Measurements from ENCODE around the gene SLA2. TPM values are rescaled to one million over a fixed set of nuclear protein-coding genes. Genes with fewer than 3 reads are reported as not detected.
"Not testable (repeated sequence)": the region's sequence is repeated elsewhere in the genome, so short reads cannot be mapped to it uniquely, and the experiment has no call there.

The SLA2 gene
- total RNA-seq, 1 experiment from 2014 or later: 0.14 TPM

DNA sequence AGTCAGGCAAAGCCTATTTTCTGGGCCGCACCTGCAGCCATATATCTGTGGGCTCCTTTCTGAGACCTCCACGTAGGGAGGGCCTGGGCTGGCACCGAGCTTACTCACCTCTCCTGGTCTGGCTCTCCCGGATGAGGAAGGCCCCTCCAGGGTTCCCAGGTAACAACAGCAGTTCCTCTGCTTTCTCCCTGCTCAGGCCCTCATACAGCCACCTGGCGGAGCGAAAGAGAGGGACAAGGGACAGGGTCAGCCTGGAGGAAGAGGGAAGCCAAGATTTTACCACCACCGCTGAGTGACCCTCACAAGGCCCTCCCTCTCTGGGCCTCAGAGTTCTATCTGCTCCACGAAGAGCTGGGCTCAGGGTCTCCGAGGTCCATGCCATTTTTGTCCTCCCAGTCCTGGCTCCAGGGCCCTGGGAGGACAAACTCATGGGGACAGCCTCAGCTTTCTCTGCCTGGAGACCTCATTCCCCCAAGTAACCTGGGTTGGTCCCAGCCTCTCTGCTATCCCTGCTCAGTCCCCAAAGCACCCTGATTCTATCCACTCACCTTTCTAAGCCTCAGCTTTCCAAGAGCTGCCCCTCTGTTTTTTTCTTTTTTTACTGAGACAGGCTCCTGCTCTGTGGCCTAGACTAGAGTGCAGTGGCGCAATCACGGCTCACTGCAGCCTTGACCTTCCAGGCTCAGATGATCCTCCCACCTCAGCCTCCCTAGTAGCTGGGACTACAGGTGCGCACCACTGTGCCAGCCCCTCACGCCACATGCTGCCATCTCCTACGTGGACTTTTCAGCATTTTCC is 13.3 kb downstream of the SLA2 start:
- DNase-seq: peak; percentile 83
- Histone ChIP-seq H3K36me3 (replicated peaks; ENCODE audit: control insufficient read depth, insufficient read depth, low read length) (no peaks in the 10 kb centered on the region), H3K4me3 (ENCODE audit: insufficient read depth, low read depth, low read length) (no peak overlapping the region), H3K27me3 (ENCODE audit: control insufficient read depth, insufficient read depth, low read length) (no peaks in the 10 kb centered on the region)

DNA sequence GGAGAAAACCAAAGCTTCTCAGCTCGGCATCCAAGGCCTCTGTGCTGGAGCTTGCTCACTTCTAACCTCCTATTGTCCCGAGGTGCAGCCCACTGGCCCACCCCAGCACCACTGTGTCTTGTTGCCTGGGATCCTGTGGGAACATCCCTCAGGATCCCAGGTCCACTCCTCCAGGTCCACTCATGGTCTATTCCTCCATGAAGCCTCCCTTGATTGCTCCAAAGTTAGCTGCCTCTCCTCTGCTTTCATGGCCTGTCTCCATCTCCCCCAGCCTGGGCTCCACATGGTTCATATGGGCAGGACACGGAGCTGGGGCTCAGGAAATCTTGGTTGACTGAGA is 13.9 kb downstream of the SLA2 start:
- no peak overlapping the region for H3K4me3 ChIP-seq (ENCODE audit: insufficient read depth, low read depth, low read length)
- H3K27me3 ChIP-seq (ENCODE audit: control insufficient read depth, insufficient read depth, low read length): no peaks in the 10 kb centered on the region
- no peaks in the 10 kb centered on the region for H3K36me3 ChIP-seq (replicated peaks; ENCODE audit: control insufficient read depth, insufficient read depth, low read length)
- no peak for DNase-seq

DNA sequence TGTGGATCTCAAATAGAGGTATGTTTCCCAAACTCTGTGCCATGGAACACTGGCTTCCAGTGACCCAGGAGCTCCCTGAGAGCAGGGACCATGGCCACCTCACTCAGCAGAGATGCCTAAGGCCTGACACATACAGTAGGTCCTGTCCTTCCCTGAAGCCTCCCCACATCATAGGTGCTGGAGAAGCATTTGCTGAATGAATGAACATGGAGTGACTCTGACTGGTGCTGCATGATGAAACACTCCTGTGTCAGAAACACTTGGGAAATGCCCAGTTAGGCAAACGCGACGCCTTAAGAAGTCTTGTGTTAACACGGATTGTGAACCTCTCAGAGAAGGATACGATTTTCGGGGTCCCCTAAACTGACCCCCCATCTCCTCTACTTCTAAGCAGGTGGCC is 14.3 kb downstream of the SLA2 start:
- no peak for DNase-seq
- Histone ChIP-seq H3K4me3 (ENCODE audit: insufficient read depth, low read depth, low read length) (no peak overlapping the region), H3K36me3 (replicated peaks; ENCODE audit: control insufficient read depth, insufficient read depth, low read length) (no peaks in the 10 kb centered on the region), H3K27me3 (ENCODE audit: control insufficient read depth, insufficient read depth, low read length) (no peaks in the 10 kb centered on the region)

- Histone ChIP-seq H3K36me3 (replicated peaks; ENCODE audit: control insufficient read depth, insufficient read depth, low read length) (no peaks in the 10 kb centered on the region), H3K27me3 (ENCODE audit: control insufficient read depth, insufficient read depth, low read length) (no peaks in the 10 kb centered on the region), H3K4me3 (ENCODE audit: insufficient read depth, low read depth, low read length) (no peak overlapping the region)
- DNase-seq: no peak
Observed at GRCh38 chr20:36629719-36630681, 16.0 kb downstream of the SLA2 start.

- H3K36me3 ChIP-seq (replicated peaks; ENCODE audit: control insufficient read depth, insufficient read depth, low read length): no peaks in the 10 kb centered on the region
- no peaks in the 10 kb centered on the region for H3K27me3 ChIP-seq (ENCODE audit: control insufficient read depth, insufficient read depth, low read length)
- H3K4me3 ChIP-seq (ENCODE audit: insufficient read depth, low read depth, low read length): no peak overlapping the region
- no peak for DNase-seq
Observed at GRCh38 chr20:36628076-36628475, 17.9 kb downstream of the SLA2 start.

DNA sequence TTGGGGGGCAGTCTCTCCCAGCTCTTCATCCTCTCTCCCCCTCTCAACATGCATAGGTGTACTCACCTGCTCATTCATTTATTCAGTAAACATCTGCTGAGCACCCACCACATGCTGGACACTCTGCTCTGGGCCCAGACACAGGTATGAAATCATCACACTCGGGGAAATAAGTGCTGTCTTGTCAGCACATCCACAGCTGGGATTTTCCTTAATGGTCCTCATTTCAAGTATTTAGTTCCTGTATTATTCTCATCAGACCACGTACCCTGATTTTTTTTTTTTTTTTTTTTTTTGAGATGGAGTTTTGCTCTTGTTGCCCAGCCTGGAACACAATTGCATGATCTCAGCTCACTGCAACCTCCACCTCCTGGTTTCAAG is 21.1 kb downstream of the SLA2 start:
- H3K27me3 ChIP-seq (ENCODE audit: control insufficient read depth, insufficient read depth, low read length): no peaks in the 10 kb centered on the region
- no peak overlapping the region for H3K4me3 ChIP-seq (ENCODE audit: insufficient read depth, low read depth, low read length)
- no peak for DNase-seq
- H3K36me3 ChIP-seq (replicated peaks; ENCODE audit: control insufficient read depth, insufficient read depth, low read length): no peaks in the 10 kb centered on the region

GRCh38 chr20:36624068-36624943 is 21.7 kb downstream of the SLA2 start:
- H3K36me3 ChIP-seq (replicated peaks; ENCODE audit: control insufficient read depth, insufficient read depth, low read length): no peaks in the 10 kb centered on the region
- no peak overlapping the region for H3K4me3 ChIP-seq (ENCODE audit: insufficient read depth, low read depth, low read length)
- peak; percentile 60 for DNase-seq
- H3K27me3 ChIP-seq (ENCODE audit: control insufficient read depth, insufficient read depth, low read length): no peaks in the 10 kb centered on the region

- Histone ChIP-seq H3K27me3 (ENCODE audit: control insufficient read depth, insufficient read depth, low read length) (no peaks in the 10 kb centered on the region), H3K4me3 (ENCODE audit: insufficient read depth, low read depth, low read length) (no peak overlapping the region), H3K36me3 (replicated peaks; ENCODE audit: control insufficient read depth, insufficient read depth, low read length) (no peaks in the 10 kb centered on the region)
- no peak for DNase-seq
Observed at GRCh38 chr20:36623444-36623843, 22.6 kb downstream of the SLA2 start.

- Histone ChIP-seq H3K27me3 (ENCODE audit: control insufficient read depth, insufficient read depth, low read length) (no peaks in the 10 kb centered on the region), H3K36me3 (replicated peaks; ENCODE audit: control insufficient read depth, insufficient read depth, low read length) (no peaks in the 10 kb centered on the region), H3K4me3 (ENCODE audit: insufficient read depth, low read depth, low read length) (no peak overlapping the region)
- DNase-seq: no peak
Observed at GRCh38 chr20:36620917-36621316, 25.1 kb downstream of the SLA2 start.

GRCh38 chr20:36614781-36615557 is 31.0 kb downstream of the SLA2 start:
- Histone ChIP-seq H3K4me3 (ENCODE audit: insufficient read depth, low read depth, low read length) (no peak overlapping the region), H3K27me3 (ENCODE audit: control insufficient read depth, insufficient read depth, low read length) (no peaks in the 10 kb centered on the region), H3K36me3 (replicated peaks; ENCODE audit: control insufficient read depth, insufficient read depth, low read length) (peaks cover 16% of the 10 kb centered on the region)
- DNase-seq: no peak

DNA sequence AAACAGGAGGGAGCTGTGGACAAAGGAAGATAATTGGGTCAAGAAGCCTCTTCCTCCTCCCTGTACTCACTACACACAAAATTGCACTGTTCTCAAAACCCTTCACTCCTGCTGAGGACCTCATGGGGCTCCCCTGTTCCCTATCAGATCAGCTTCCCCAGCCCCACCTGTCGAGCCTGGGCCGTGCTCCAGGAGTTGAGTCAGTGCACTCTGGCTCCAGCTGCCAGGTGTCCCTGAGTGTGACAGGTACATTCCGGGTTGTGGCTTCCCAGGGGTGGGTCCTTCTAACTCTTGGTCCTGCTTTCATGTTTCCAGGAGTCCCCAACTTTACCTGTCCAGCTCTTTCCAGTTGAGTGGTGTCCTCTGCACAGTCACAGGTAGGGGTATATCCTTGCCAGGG is 32.0 kb downstream of the SLA2 start:
- Histone ChIP-seq H3K27me3 (ENCODE audit: control insufficient read depth, insufficient read depth, low read length) (no peaks in the 10 kb centered on the region), H3K36me3 (replicated peaks; ENCODE audit: control insufficient read depth, insufficient read depth, low read length) (peaks cover 24% of the 10 kb centered on the region), H3K4me3 (ENCODE audit: insufficient read depth, low read depth, low read length) (no peak overlapping the region)
- no peak for DNase-seq

GRCh38 chr20:36611625-36612024 is 34.4 kb downstream of the SLA2 start:
- no peak overlapping the region for H3K4me3 ChIP-seq (ENCODE audit: insufficient read depth, low read depth, low read length)
- no peak for DNase-seq
- H3K36me3 ChIP-seq (replicated peaks; ENCODE audit: control insufficient read depth, insufficient read depth, low read length): peaks cover 33% of the 10 kb centered on the region
- no peaks in the 10 kb centered on the region for H3K27me3 ChIP-seq (ENCODE audit: control insufficient read depth, insufficient read depth, low read length)

- not testable (repeated sequence) for DNase-seq; H3K27me3 ChIP-seq (ENCODE audit: control insufficient read depth, insufficient read depth, low read length); H3K4me3 ChIP-seq (ENCODE audit: insufficient read depth, low read depth, low read length)
- peaks cover 28% of the 10 kb centered on the region for H3K36me3 ChIP-seq (replicated peaks; ENCODE audit: control insufficient read depth, insufficient read depth, low read length)
Observed at GRCh38 chr20:36608388-36608728, 37.6 kb downstream of the SLA2 start.
